GM23338 (cell line): Measurements from ENCODE around the gene SHISAL1.

ENCODE experiments used
- CREB1 ChIP-seq: fragments of 250-450 bp; sonication (Bioruptor Pico); IDR thresholded peaks from 2 replicates; pipeline ENCODE4 v1.5.0; 2020; ENCODE audit warnings: low read depth, mild to moderate bottlenecking, moderate library complexity
- CTCF ChIP-seq, 2 experiments: fragments of 200-600 bp in 1 of 2; sonication (generic) in 1 of 2; conservative IDR thresholded peaks; 2 replicates each; pipeline versions ENCODE4 v1.5.1 to v1.6.1; 2016 to 2017; ENCODE audit warnings: antibody characterized with exemption in 2 of 2, low read depth in 2 of 2, mild to moderate bottlenecking in 2 of 2, moderate library complexity in 1 of 2
- EZH2 ChIP-seq: fragments of 200-600 bp; sonication (generic); IDR thresholded peaks from one replicate; pipeline ENCODE4 v1.8.0; 2017; ENCODE audit warnings: antibody characterized with exemption, mild to moderate bottlenecking, low read depth; ENCODE audit not compliant: unreplicated experiment
- EZH2phosphoT487 ChIP-seq: fragments of 200-600 bp; sonication (generic); IDR thresholded peaks from one replicate; pipeline ENCODE4 v1.8.1; 2018; ENCODE audit warnings: antibody characterized with exemption; ENCODE audit not compliant: unreplicated experiment
- JUNB ChIP-seq: IDR thresholded peaks from one replicate; pipeline ENCODE4 v1.6.1; 2016; ENCODE audit warnings: antibody characterized with exemption; ENCODE audit not compliant: unreplicated experiment
- POLR2AphosphoS5 ChIP-seq: IDR thresholded peaks from 2 replicates; pipeline ENCODE4 v1.6.1; 2016; ENCODE audit warnings: antibody characterized with exemption, low read depth
- STAT1 ChIP-seq: IDR thresholded peaks from one replicate; pipeline ENCODE4 v1.6.1; 2016; ENCODE audit warnings: antibody characterized with exemption; ENCODE audit not compliant: unreplicated experiment
- TF ChIP-seq, protein P1 (sequence below): IDR thresholded peaks from one replicate; pipeline ENCODE4 v1.6.1; 2018; ENCODE audit warnings: antibody characterized with exemption; ENCODE audit not compliant: unreplicated experiment

- no peak for TF ChIP-seq JUNB
- TF ChIP-seq CTCF (conservative IDR thresholded peaks at IDR 0.05; ENCODE audit: low read depth in 2 of 2), result no peak
- no peak for TF ChIP-seq POLR2AphosphoS5
- TF ChIP-seq, protein P1, sequence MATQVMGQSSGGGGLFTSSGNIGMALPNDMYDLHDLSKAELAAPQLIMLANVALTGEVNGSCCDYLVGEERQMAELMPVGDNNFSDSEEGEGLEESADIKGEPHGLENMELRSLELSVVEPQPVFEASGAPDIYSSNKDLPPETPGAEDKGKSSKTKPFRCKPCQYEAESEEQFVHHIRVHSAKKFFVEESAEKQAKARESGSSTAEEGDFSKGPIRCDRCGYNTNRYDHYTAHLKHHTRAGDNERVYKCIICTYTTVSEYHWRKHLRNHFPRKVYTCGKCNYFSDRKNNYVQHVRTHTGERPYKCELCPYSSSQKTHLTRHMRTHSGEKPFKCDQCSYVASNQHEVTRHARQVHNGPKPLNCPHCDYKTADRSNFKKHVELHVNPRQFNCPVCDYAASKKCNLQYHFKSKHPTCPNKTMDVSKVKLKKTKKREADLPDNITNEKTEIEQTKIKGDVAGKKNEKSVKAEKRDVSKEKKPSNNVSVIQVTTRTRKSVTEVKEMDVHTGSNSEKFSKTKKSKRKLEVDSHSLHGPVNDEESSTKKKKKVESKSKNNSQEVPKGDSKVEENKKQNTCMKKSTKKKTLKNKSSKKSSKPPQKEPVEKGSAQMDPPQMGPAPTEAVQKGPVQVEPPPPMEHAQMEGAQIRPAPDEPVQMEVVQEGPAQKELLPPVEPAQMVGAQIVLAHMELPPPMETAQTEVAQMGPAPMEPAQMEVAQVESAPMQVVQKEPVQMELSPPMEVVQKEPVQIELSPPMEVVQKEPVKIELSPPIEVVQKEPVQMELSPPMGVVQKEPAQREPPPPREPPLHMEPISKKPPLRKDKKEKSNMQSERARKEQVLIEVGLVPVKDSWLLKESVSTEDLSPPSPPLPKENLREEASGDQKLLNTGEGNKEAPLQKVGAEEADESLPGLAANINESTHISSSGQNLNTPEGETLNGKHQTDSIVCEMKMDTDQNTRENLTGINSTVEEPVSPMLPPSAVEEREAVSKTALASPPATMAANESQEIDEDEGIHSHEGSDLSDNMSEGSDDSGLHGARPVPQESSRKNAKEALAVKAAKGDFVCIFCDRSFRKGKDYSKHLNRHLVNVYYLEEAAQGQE, result no peak
- TF ChIP-seq EZH2phosphoT487, result no peak
- no peak for TF ChIP-seq EZH2
- no peak for TF ChIP-seq CREB1 (CRISPR knock-in tag)
- no peak for TF ChIP-seq STAT1
These were observed 22.5 kb upstream of the SHISAL1 start for GRCh38 chr22:44335066-44335839.
